NT2/D1 (cell line): Measurements from ENCODE around the gene GNE.

Source experiments
- SUZ12 ChIP-seq: IDR thresholded peaks from 2 replicates; pipeline ENCODE4 v1.6.1; 2011; ENCODE audit not compliant: insufficient read length, insufficient read depth; ENCODE audit errors: extremely low read depth
- YY1 ChIP-seq: IDR thresholded peaks from 2 replicates; pipeline ENCODE4 v1.6.1; 2011; ENCODE audit not compliant: insufficient read length, insufficient read depth
- ZNF274 ChIP-seq: IDR thresholded peaks from 2 replicates; pipeline ENCODE4 v1.6.1; 2011; ENCODE audit warnings: mild to moderate bottlenecking, low read depth, low read length

DNA sequence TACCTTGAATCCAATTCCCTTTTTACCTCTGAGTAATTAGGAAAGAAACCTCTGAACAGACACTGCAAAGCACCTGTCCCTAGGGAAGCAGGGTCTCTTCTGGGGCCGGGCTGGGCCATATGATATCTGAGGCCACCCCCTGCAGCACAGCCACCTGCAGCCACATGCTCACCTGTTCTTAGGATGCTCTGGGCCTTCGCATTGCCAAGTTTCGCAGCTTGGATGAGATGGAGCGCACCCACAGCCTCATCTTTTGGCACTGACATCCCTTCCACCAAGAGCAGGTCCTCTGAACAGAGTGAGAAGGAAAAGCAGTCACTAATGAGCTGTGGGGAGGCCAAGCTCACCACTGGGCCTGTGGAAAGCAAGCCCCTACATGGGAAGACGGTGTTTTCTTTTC, 40.2 kb downstream of the GNE start:
- TF ChIP-seq YY1 (no peak), ZNF274 (no peak), SUZ12 (no peak)
